ENCODE results near the gene KCNE3. TPM values are rescaled to one million over a fixed set of nuclear protein-coding genes. Genes with fewer than 3 reads are reported as not detected.

The KCNE3 gene
- total RNA-seq, 1 experiment from 2014 or later, result not detected

- TF ChIP-seq EGR1 (IDR thresholded peaks at IDR 0.05; ENCODE audit: low read depth) (no peak), JUND (IDR thresholded peaks at IDR 0.05) (no peak), MAX (IDR thresholded peaks at IDR 0.05) (no peak), ATF3 (IDR thresholded peaks at IDR 0.05) (no peak), SP1 (IDR thresholded peaks at IDR 0.05; ENCODE audit: low read depth) (no peak), ZNF274 (IDR thresholded peaks at IDR 0.05; ENCODE audit: low read depth, low read length) (no peak)
These were observed 17.0 kb downstream of the KCNE3 start (continued) for GRCh38 chr11:74450318-74450717.

GRCh38 chr11:74449369-74449931 is 17.9 kb downstream of the KCNE3 start:
- RAD21 ChIA-PET (ENCODE audit: low non-redundant PET in 1 of 2, low total read pairs in 2 of 2, uncharacterized antibody in 2 of 2, unreplicated experiment in 2 of 2), result interaction anchor here (0.6 to 2.2 kb wide), 6 partner anchors 51 to 486 kb away, joined by 3 to 17 read pairs (median 6); partner anchors contain the start of gene PGM2L1 (in 1 of the 2)
- H3K9me3 ChIP-seq (ENCODE audit: control insufficient read depth in 1 of 2, insufficient read depth in 1 of 2, low read depth in 1 of 2, low read length in 2 of 2), result no peaks in the 10 kb centered on the region
- H3K4me2 ChIP-seq (ENCODE audit: low read length), result no peak overlapping the region; the same call in 1 of the 2 replicates
- intact Hi-C loops (cut with micrococcal nuclease), result loop anchor here (1.0 kb wide), 3 partner anchors 121 to 485 kb away; no protein-coding TSS in a partner anchor
- H3K4me1 ChIP-seq (ENCODE audit: control insufficient read depth in 1 of 2, insufficient read depth in 2 of 2, low read length in 2 of 2), result peaks cover 0 to 3% of the 10 kb centered on the region in 2 experiments; a peak in 1 of 4 replicates
- H3K9me2 ChIP-seq (ENCODE audit: insufficient read depth), result no peaks in the 10 kb centered on the region
- no peaks in the 10 kb centered on the region for H3K27me3 ChIP-seq (ENCODE audit: insufficient read depth, low read length)
- H3K79me2 ChIP-seq (ENCODE audit: insufficient read depth, low read length), result no peaks in the 10 kb centered on the region
- no peaks in the 10 kb centered on the region for H4K20me1 ChIP-seq (ENCODE audit: insufficient read depth)
- peak overlapping the region; percentile 70 for H2AFZ ChIP-seq (ENCODE audit: low read depth, low read length, poor library complexity, severe bottlenecking)
- TF ChIP-seq CTCF (IDR thresholded peaks at IDR 0.05 in 2 of 3, conservative IDR thresholded peaks at IDR 0.05 in 1 of 3; ENCODE audit: borderline replicate concordance in 1 of 3, insufficient read depth in 1 of 3, low read depth in 2 of 3, low read length in 2 of 3) (peak; percentile 68 to 79 (median 74)), SIN3A (IDR thresholded peaks at IDR 0.05; ENCODE audit: low read depth) (no peak), RAD21 (IDR thresholded peaks at IDR 0.05; ENCODE audit: low read depth) (peak; percentile 96)
- no peaks in the 10 kb centered on the region for H3K36me3 ChIP-seq (ENCODE audit: control insufficient read depth in 1 of 2, insufficient read depth in 2 of 2, low read length in 2 of 2)
- CTCF ChIA-PET, result interaction anchor here (0.6 to 5.1 kb wide), 31 partner anchors 11 to 650 kb away, joined by 3 to 120 read pairs (median 4); partner anchors contain the start of gene LIPT2
- POLR2A ChIA-PET, result interaction anchor here (1.0 kb wide), 1 partner anchor 44 kb away, joined by 3 read pairs; the partner anchor contains the start of gene LIPT2
- ATAC-seq, result peak; percentile 82
- H3K4me3 ChIP-seq (replicated peaks in 1 of 2; ENCODE audit: low read depth in 1 of 2, low read length in 2 of 2), result no peak overlapping the region
- no peak overlapping the region for H3K9ac ChIP-seq (ENCODE audit: low read length)
- no peak overlapping the region for H3K27ac ChIP-seq (ENCODE audit: low read depth, low read length)
- BruUV-seq (replicated peaks), result no TSS peak
- peak; percentile 57 for DNase-seq (ENCODE audit: low read depth, low spot score)

All from HCT116 (cell line).